Liver (tissue), 9 donors: Measurements from ENCODE around the gene CCBE1. TPM values are rescaled to one million over a fixed set of nuclear protein-coding genes. Genes with fewer than 3 reads are reported as not detected.

ENCODE experiments used
- DNase-seq: peaks from one replicate; pipeline ENCODE4 v3.0.0-alpha.2; 2017; ENCODE audit warnings: low spot score
- H3K27ac ChIP-seq, 2 donors: one replicate each; pipeline ENCODE4 v1.7.0; 2013; ENCODE audit warnings: inconsistent platforms in 2 of 2, low read length in 2 of 2, control low read depth in 1 of 2, low read depth in 1 of 2, mild to moderate bottlenecking in 1 of 2
- H3K27me3 ChIP-seq, 4 donors: one replicate each; pipeline versions ENCODE4 v1.6.1 to v1.7.0; 2013; ENCODE audit warnings: low read length in 3 of 4, inconsistent platforms in 1 of 4, mild to moderate bottlenecking in 1 of 4, moderate library complexity in 1 of 4; ENCODE audit not compliant: control insufficient read depth in 4 of 4, insufficient read depth in 4 of 4
- H3K36me3 ChIP-seq, 4 donors: one replicate each; pipeline versions ENCODE4 v1.6.1 to v1.7.0; 2013; ENCODE audit warnings: low read length in 3 of 4, mild to moderate bottlenecking in 3 of 4, low read depth in 1 of 4, moderate library complexity in 1 of 4; ENCODE audit not compliant: control insufficient read depth in 4 of 4, insufficient read depth in 3 of 4
- H3K4me1 ChIP-seq, 4 donors: one replicate each; pipeline versions ENCODE4 v1.6.1 to v1.7.0; 2013; ENCODE audit warnings: low read length in 3 of 4, mild to moderate bottlenecking in 3 of 4, moderate library complexity in 1 of 4; ENCODE audit not compliant: control insufficient read depth in 4 of 4, insufficient read depth in 4 of 4
- H3K4me3 ChIP-seq, 3 donors: one replicate each; pipeline versions ENCODE4 v1.6.1 to v1.7.0; 2013; ENCODE audit warnings: low read length in 3 of 3, control low read depth in 1 of 3, low read depth in 1 of 3, mild to moderate bottlenecking in 1 of 3
- H3K9ac ChIP-seq, 2 donors: one replicate each; pipeline ENCODE4 v1.7.0; 2013; ENCODE audit warnings: low read length in 2 of 2, mild to moderate bottlenecking in 2 of 2, moderate library complexity in 2 of 2, control low read depth in 1 of 2, low read depth in 1 of 2
- H3K9me3 ChIP-seq, 4 donors: one replicate each; pipeline versions ENCODE4 v1.6.1 to v1.7.0; 2013; ENCODE audit warnings: low read length in 3 of 4; ENCODE audit not compliant: control insufficient read depth in 4 of 4
- CTCF ChIP-seq: fragments of 150-350 bp; IDR thresholded peaks from 2 replicates; pipeline ENCODE4 v1.5.1; 2017; ENCODE audit warnings: improper control_type of control experiment, low read depth, low read length; ENCODE audit not compliant: missing input control
- EGR1 ChIP-seq, 2 donors: IDR thresholded peaks; 2 replicates each; pipeline ENCODE4 v1.6.1; 2016 to 2018; ENCODE audit warnings: antibody characterized with exemption in 2 of 2, low read depth in 2 of 2
- FOXA1 ChIP-seq: IDR thresholded peaks from 2 replicates; pipeline ENCODE4 v1.6.1; 2016; ENCODE audit warnings: antibody characterized with exemption
- FOXA2 ChIP-seq: IDR thresholded peaks from 2 replicates; pipeline ENCODE4 v1.6.1; 2016; ENCODE audit warnings: antibody characterized with exemption
- GABPA ChIP-seq, 2 donors: IDR thresholded peaks in 1 of 2; conservative IDR thresholded peaks in 1 of 2; 2 replicates each; pipeline ENCODE4 v1.6.1; 2016; ENCODE audit warnings: antibody characterized with exemption in 2 of 2, mild to moderate bottlenecking in 1 of 2, moderate library complexity in 1 of 2
- HNF4A ChIP-seq, 2 donors: conservative IDR thresholded peaks; 2 replicates each; pipeline ENCODE4 v1.6.1; 2016; ENCODE audit warnings: antibody characterized with exemption in 2 of 2, mild to moderate bottlenecking in 2 of 2
- HNF4G ChIP-seq: IDR thresholded peaks from 2 replicates; pipeline ENCODE4 v1.6.1; 2016; ENCODE audit warnings: antibody characterized with exemption
- JUND ChIP-seq, 2 donors: IDR thresholded peaks; 2 replicates each; pipeline ENCODE4 v1.6.1; 2016; ENCODE audit warnings: antibody characterized with exemption in 2 of 2
- MAX ChIP-seq: IDR thresholded peaks from 2 replicates; pipeline ENCODE4 v1.6.1; 2016; ENCODE audit warnings: antibody characterized with exemption
- NR2F2 ChIP-seq: IDR thresholded peaks from 2 replicates; pipeline ENCODE4 v1.6.1; 2016; ENCODE audit warnings: antibody characterized with exemption
- RAD21 ChIP-seq, 2 donors: IDR thresholded peaks; 2 replicates each; pipeline ENCODE4 v1.6.1; 2016; ENCODE audit warnings: antibody characterized with exemption in 2 of 2, mild to moderate bottlenecking in 2 of 2
- RXRA ChIP-seq, 2 donors: IDR thresholded peaks; 2 replicates each; pipeline ENCODE4 v1.6.1; 2017 to 2018; ENCODE audit warnings: antibody characterized with exemption in 2 of 2, mild to moderate bottlenecking in 1 of 2
- SP1 ChIP-seq: IDR thresholded peaks from 2 replicates; pipeline ENCODE4 v1.6.1; 2018; ENCODE audit warnings: antibody characterized with exemption, mild to moderate bottlenecking
- TAF1 ChIP-seq: conservative IDR thresholded peaks from 2 replicates; pipeline ENCODE4 v1.6.1; 2016; ENCODE audit warnings: antibody characterized with exemption, mild to moderate bottlenecking
- YY1 ChIP-seq: IDR thresholded peaks from 2 replicates; pipeline ENCODE4 v1.6.1; 2016; ENCODE audit warnings: antibody characterized with exemption, mild to moderate bottlenecking
- ZBTB33 ChIP-seq: IDR thresholded peaks from 2 replicates; pipeline ENCODE4 v1.6.1; 2016; ENCODE audit warnings: antibody characterized with exemption
- WGBS: extraction: QIAGEN DNeasy Blood & Tissue Kit; methylation state at CpG from one replicate; pipeline ENCODE4 v1.1.7; 2013; 5-methylcytosine and 5-hydroxymethylcytosine counted together
- polyA plus RNA-seq, 2 donors: library from polyadenylated mRNA; stranded (reverse) in 1 of 2; unstranded in 1 of 2; fragments of 200-250 nt in 1 of 2; fragments of >200 nt in 1 of 2; fragmentation: Nextera tagmentation in 1 of 2; extraction: Ambion mirVana in 1 of 2; gene quantifications; one replicate each; pipeline versions ENCODE4 v1.2.1 to v1.2.3, GENCODE V29; 2013 to 2015
- total RNA-seq, 2 donors: library from RNA; depleted of rRNA; stranded (reverse); fragments of >200 nt; gene quantifications; one replicate each; pipeline ENCODE4 v1.2.3, GENCODE V29; 2014
- TF ChIP-seq, protein P1 (sequence below): IDR thresholded peaks from 2 replicates; pipeline ENCODE4 v1.6.1; 2016; ENCODE audit warnings: antibody characterized with exemption
- TF ChIP-seq, protein P2 (sequence below): IDR thresholded peaks from 2 replicates; pipeline ENCODE4 v1.6.1; 2016; ENCODE audit warnings: antibody characterized with exemption, mild to moderate bottlenecking
- donor health status: healthy.
- donor health status: healthy.
- donor health status: healthy.
- donor health status: healthy.
- donor health status: healthy.

The CCBE1 gene
- total and polyA plus RNA-seq, 4 donors, result 1.8 to 2.6 (median 2.2) TPM

GRCh38 chr18:59537579-59537978, 159.6 kb downstream of the CCBE1 start:
- H3K9me3 ChIP-seq, result peaks cover 0 to 2% (median 0%) of the 10 kb centered on the region in 4 donors
- H3K4me1 ChIP-seq, result no peaks in the 10 kb centered on the region
- H3K27ac ChIP-seq, result no peak overlapping the region
- H3K4me3 ChIP-seq, result no peak overlapping the region
- TF ChIP-seq, protein P1, sequence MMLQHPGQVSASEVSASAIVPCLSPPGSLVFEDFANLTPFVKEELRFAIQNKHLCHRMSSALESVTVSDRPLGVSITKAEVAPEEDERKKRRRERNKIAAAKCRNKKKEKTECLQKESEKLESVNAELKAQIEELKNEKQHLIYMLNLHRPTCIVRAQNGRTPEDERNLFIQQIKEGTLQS, result no peak
- TF ChIP-seq CTCF (no peak), HNF4A (conservative IDR thresholded peaks at IDR 0.05) (no peak), FOXA2 (no peak), NR2F2 (no peak), ZBTB33 (no peak), YY1 (no peak), RXRA (IDR thresholded peaks at IDR 0.05) (no peak), SP1 (no peak), MAX (no peak), EGR1 (IDR thresholded peaks at IDR 0.05; ENCODE audit: low read depth in 2 of 2) (no peak), TAF1 (no peak), GABPA (IDR thresholded peaks at IDR 0.05 in 1 of 2, conservative IDR thresholded peaks at IDR 0.05 in 1 of 2) (no peak), FOXA1 (no peak), JUND (IDR thresholded peaks at IDR 0.05) (no peak), HNF4G (no peak), RAD21 (IDR thresholded peaks at IDR 0.05) (no peak)
- TF ChIP-seq, protein P2, sequence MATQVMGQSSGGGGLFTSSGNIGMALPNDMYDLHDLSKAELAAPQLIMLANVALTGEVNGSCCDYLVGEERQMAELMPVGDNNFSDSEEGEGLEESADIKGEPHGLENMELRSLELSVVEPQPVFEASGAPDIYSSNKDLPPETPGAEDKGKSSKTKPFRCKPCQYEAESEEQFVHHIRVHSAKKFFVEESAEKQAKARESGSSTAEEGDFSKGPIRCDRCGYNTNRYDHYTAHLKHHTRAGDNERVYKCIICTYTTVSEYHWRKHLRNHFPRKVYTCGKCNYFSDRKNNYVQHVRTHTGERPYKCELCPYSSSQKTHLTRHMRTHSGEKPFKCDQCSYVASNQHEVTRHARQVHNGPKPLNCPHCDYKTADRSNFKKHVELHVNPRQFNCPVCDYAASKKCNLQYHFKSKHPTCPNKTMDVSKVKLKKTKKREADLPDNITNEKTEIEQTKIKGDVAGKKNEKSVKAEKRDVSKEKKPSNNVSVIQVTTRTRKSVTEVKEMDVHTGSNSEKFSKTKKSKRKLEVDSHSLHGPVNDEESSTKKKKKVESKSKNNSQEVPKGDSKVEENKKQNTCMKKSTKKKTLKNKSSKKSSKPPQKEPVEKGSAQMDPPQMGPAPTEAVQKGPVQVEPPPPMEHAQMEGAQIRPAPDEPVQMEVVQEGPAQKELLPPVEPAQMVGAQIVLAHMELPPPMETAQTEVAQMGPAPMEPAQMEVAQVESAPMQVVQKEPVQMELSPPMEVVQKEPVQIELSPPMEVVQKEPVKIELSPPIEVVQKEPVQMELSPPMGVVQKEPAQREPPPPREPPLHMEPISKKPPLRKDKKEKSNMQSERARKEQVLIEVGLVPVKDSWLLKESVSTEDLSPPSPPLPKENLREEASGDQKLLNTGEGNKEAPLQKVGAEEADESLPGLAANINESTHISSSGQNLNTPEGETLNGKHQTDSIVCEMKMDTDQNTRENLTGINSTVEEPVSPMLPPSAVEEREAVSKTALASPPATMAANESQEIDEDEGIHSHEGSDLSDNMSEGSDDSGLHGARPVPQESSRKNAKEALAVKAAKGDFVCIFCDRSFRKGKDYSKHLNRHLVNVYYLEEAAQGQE, result no peak
- DNase-seq, result no peak
- 65% methylated on average over 3 of the region's 3 CpGs for WGBS
- peaks cover 0 to 2% (median 0%) of the 10 kb centered on the region in 4 donors for H3K27me3 ChIP-seq
- H3K36me3 ChIP-seq, result no peaks in the 10 kb centered on the region
- no peak overlapping the region for H3K9ac ChIP-seq
